GM12891 (cell line): ENCODE data around the gene NBAS.

ENCODE experiments used
- PAX5 ChIP-seq: IDR thresholded peaks from 2 replicates; pipeline ENCODE4 v1.6.1; 2011; ENCODE audit warnings: low read length, moderate library complexity, mild to moderate bottlenecking; ENCODE audit not compliant: insufficient read depth, severe bottlenecking
- POLR2A ChIP-seq: IDR thresholded peaks from 2 replicates; pipeline ENCODE4 v1.6.1; 2011; ENCODE audit warnings: low read depth, low read length, control low read depth
- POLR2AphosphoS5 ChIP-seq: IDR thresholded peaks from 2 replicates; pipeline ENCODE4 v1.6.1; 2011; ENCODE audit warnings: low read depth, low read length, control low read depth
- POU2F2 ChIP-seq: IDR thresholded peaks from 2 replicates; pipeline ENCODE4 v1.6.1; 2011; ENCODE audit warnings: low read depth, mild to moderate bottlenecking, control low read depth, low read length, moderate library complexity
- SPI1 ChIP-seq: IDR thresholded peaks from 2 replicates; pipeline ENCODE4 v1.6.1; 2011; ENCODE audit warnings: low read depth, low read length, control low read depth
- TAF1 ChIP-seq: IDR thresholded peaks from 2 replicates; pipeline ENCODE4 v1.6.1; 2011; ENCODE audit warnings: low read depth, low read length, control low read depth

GRCh38 chr2:15178946-15179345, 382.2 kb downstream of the NBAS start:
- TF ChIP-seq POLR2A (no peak), POLR2AphosphoS5 (no peak), SPI1 (no peak), TAF1 (no peak), POU2F2 (no peak), PAX5 (no peak)
